GM19395 (cell line): ENCODE results near the gene PAGE2B.
"Not testable (repeated sequence)": the region's sequence is repeated elsewhere in the genome, so short reads cannot be mapped to it uniquely, and the experiment has no call there.

Source experiments
- ATAC-seq: cut with Tn5 transposase; IDR thresholded peaks from one replicate; pipeline ENCODE4 v1.9.1; 2021; ENCODE audit warnings: mild to moderate bottlenecking, moderate library complexity; ENCODE audit not compliant: unreplicated experiment

The PAGE2B gene

GRCh38 chrX:55107911-55108310 is 33.1 kb downstream of the PAGE2B start:
- ATAC-seq, result no peak

GRCh38 chrX:55109306-55109705 is 34.5 kb downstream of the PAGE2B start:
- ATAC-seq, result no peak

- ATAC-seq, result no peak
Observed at GRCh38 chrX:55111578-55112254, 36.9 kb downstream of the PAGE2B start.

DNA sequence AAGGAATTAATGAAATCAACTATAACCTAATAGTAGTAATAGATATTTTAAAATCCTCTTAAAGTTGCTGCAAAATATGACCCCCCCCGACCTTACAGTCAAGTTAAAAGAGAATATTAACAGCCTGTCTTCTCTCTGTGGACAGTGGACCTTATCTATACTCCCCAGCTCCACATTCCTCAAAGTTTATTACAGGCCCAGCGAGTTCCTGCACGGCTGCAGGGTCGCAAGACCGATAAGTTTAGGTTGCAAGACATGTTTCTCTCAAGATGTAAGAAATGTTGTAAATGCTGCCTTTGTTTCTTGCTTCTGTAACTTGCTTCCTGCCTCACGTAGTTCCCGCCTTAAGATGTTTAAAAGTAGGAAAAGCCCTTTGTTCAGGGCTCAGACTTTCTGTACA is 41.8 kb downstream of the PAGE2B start:
- not testable (repeated sequence) for ATAC-seq

GRCh38 chrX:55118574-55118973 is 43.7 kb downstream of the PAGE2B start:
- ATAC-seq, result no peak

DNA sequence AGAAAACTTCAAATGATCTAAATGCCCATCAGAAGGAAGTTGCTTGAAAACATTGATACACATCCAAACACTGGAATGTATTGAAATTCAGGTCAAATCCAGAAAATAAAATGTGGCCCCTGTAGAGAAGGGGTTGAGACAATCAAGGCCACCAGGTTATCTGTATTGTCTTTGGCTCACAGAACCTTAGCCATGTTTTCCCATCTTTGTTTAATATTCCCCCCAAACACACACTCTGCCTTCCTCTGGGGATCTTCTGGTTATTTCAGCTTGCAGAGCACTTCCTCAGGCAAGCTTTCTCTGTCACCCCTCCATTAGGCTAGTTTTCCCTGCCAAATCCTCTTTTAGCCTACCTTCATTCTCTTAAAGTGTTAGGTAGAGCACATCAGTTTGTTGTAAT is 44.4 kb downstream of the PAGE2B start:
- ATAC-seq, result no peak

DNA sequence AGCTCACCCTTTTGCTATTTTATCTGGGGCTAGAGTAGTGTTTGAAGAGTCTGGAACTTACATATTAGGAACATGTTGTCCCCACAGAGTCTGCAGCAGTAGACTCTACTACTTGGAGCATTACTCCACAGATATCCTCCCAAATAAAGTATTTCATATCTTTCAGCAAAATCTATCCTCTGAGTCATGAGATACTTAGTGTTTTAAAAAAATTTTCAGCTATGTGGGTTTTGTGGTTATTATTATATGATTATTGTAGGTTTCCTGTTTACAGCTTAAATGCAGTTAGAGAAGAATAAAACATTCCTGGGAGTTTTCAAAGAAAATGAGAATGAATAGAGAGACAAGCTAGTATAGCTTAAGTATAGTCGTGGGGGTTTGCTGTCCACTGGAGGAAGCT is 44.9 kb downstream of the PAGE2B start:
- no peak for ATAC-seq

- ATAC-seq, result no peak
Observed at GRCh38 chrX:55120761-55121358, 46.0 kb downstream of the PAGE2B start.

- no peak for ATAC-seq
Observed at GRCh38 chrX:55123900-55124299, 49.1 kb downstream of the PAGE2B start.

DNA sequence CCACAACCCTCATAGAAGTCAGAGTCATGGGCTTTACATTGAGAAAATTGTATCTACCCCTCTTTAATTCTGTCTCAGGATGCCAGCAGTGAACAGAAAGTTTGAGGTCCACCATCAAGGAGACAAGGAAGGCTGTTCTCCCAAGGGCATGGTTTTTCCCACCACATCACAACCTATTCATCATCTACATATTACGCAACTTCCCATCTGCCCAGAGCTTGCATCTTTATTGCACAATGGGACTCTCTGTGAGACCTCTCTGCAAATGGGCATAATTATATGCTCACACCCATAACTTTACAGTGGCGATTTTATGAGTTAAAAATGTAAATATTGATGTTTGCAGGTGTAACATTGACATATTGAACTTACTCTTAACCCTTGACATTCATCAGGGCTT is 52.9 kb downstream of the PAGE2B start:
- no peak for ATAC-seq
